Measurements from ENCODE around the gene CELF2.

DNA sequence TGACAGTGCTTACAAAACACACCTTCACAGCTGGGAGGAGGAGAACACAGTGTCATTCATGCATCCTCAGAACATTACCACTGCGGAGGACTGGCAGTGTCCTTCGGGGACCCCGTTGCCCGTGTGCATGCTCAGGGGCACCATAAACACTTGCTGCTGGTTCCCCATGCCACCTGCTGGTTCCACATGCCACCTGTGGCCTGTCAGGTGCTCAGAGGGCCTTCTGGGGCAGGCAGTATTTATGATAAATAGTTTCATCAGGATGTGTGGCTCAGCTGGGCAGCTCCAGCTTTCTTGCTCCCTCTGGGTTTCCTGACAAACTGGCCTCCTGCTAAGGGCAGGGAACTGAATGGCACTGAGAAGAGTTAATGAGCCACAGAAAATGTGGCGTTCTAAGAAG is 32.1 kb downstream of the CELF2 start:
- TF ChIP-seq CTCF (IDR thresholded peaks at IDR 0.05) (no peak), POLR2A (IDR thresholded peaks at IDR 0.05) (no peak), POLR2AphosphoS5 (IDR thresholded peaks at IDR 0.05) (no peak)
